Mesodermal cell (in vitro differentiated cells): Measurements from ENCODE around the gene PHF2.

Source experiments
- H3K27ac ChIP-seq: 2 replicates; pipeline ENCODE4 v1.7.0; 2013; ENCODE audit warnings: mild to moderate bottlenecking, low read depth, low read length, moderate library complexity; ENCODE audit not compliant: severe bottlenecking
- H3K36me3 ChIP-seq: 2 replicates; pipeline ENCODE4 v1.7.1; 2013; ENCODE audit warnings: mild to moderate bottlenecking, low read length, moderate library complexity; ENCODE audit not compliant: control insufficient read depth, insufficient read depth
- H3K4me1 ChIP-seq: one replicate; pipeline ENCODE4 v1.7.1; 2013; ENCODE audit warnings: mild to moderate bottlenecking, low read length; ENCODE audit not compliant: insufficient read depth, control insufficient read depth, poor library complexity, severe bottlenecking
- H3K4me3 ChIP-seq: 2 replicates; pipeline ENCODE4 v1.7.0; 2013; ENCODE audit warnings: low read length, control low read depth, mild to moderate bottlenecking; ENCODE audit not compliant: insufficient read depth, poor library complexity, severe bottlenecking; ENCODE audit errors: extremely low read depth
- H3K9me3 ChIP-seq: 2 replicates; pipeline ENCODE4 v1.7.1; 2013; ENCODE audit warnings: mild to moderate bottlenecking, low read length, moderate library complexity; ENCODE audit not compliant: control insufficient read depth
- WGBS, 2 experiments: methylation state at CpG; one replicate each; pipeline ENCODE4 v1.1.5; 2013; ENCODE audit warnings: missing lambda C conversion rate in 2 of 2; ENCODE audit not compliant: insufficient coverage in 2 of 2; 5-methylcytosine and 5-hydroxymethylcytosine counted together

PHF2 gene

GRCh38 chr9:93633492-93634221, 57.3 kb downstream of the PHF2 start:
- H3K36me3 ChIP-seq, result peaks cover 51% of the 10 kb centered on the region
- peaks cover 14% of the 10 kb centered on the region for H3K9me3 ChIP-seq
- H3K4me3 ChIP-seq, result no peak overlapping the region
- WGBS, 2 experiments, result 93 to 94% methylated on average over 18 to 19 of the region's 19 CpGs
- peaks cover 5% of the 10 kb centered on the region for H3K4me1 ChIP-seq
- no peak overlapping the region for H3K27ac ChIP-seq

GRCh38 chr9:93634311-93635185, 58.2 kb downstream of the PHF2 start:
- peaks cover 5% of the 10 kb centered on the region for H3K4me1 ChIP-seq
- peaks cover 14% of the 10 kb centered on the region for H3K9me3 ChIP-seq
- no peak overlapping the region for H3K27ac ChIP-seq
- peaks cover 56% of the 10 kb centered on the region for H3K36me3 ChIP-seq
- WGBS, 2 experiments, result 86 to 92% methylated on average over 7 to 10 of the region's 10 CpGs
- no peak overlapping the region for H3K4me3 ChIP-seq

GRCh38 chr9:93635186-93636107, 59.1 kb downstream of the PHF2 start:
- H3K36me3 ChIP-seq, result peaks cover 55% of the 10 kb centered on the region
- 90 to 93% methylated on average over 9 to 12 of the region's 13 CpGs for WGBS, 2 experiments
- H3K4me3 ChIP-seq, result no peak overlapping the region
- H3K27ac ChIP-seq, result no peak overlapping the region
- peaks cover 5% of the 10 kb centered on the region for H3K4me1 ChIP-seq
- peaks cover 14% of the 10 kb centered on the region for H3K9me3 ChIP-seq

GRCh38 chr9:93636172-93636661, 59.8 kb downstream of the PHF2 start:
- 93 to 95% methylated on average over 15 of the region's 15 CpGs for WGBS, 2 experiments

GRCh38 chr9:93636667-93637066, 60.3 kb downstream of the PHF2 start:
- 87 to 96% methylated on average over 3 to 5 of the region's 5 CpGs for WGBS, 2 experiments
- H3K36me3 ChIP-seq, result peaks cover 54% of the 10 kb centered on the region
- H3K4me1 ChIP-seq, result no peaks in the 10 kb centered on the region

More at GRCh38 chr9:93636172-93636661, 59.8 kb downstream of the PHF2 start:
- Histone ChIP-seq H3K36me3 (peaks cover 58% of the 10 kb centered on the region), H3K9me3 (peaks cover 14% of the 10 kb centered on the region), H3K4me3 (no peak overlapping the region), H3K27ac (no peak overlapping the region), H3K4me1 (no peaks in the 10 kb centered on the region)

GRCh38 chr9:93637886-93638285, 61.5 kb downstream of the PHF2 start:
- WGBS, 2 experiments, result no CpG with 5 or more reads among the region's 3 CpGs
- Histone ChIP-seq H3K9me3 (peaks cover 14% of the 10 kb centered on the region), H3K4me3 (no peak overlapping the region), H3K4me1 (no peaks in the 10 kb centered on the region), H3K36me3 (peaks cover 49% of the 10 kb centered on the region), H3K27ac (no peak overlapping the region)

More at GRCh38 chr9:93636667-93637066, 60.3 kb downstream of the PHF2 start:
- Histone ChIP-seq H3K4me3 (no peak overlapping the region), H3K9me3 (peaks cover 14% of the 10 kb centered on the region), H3K27ac (no peak overlapping the region)

GRCh38 chr9:93640027-93640426, 63.6 kb downstream of the PHF2 start:
- Histone ChIP-seq H3K4me3 (no peak overlapping the region), H3K9me3 (peaks cover 14% of the 10 kb centered on the region), H3K4me1 (no peaks in the 10 kb centered on the region), H3K36me3 (peaks cover 43% of the 10 kb centered on the region), H3K27ac (no peak overlapping the region)
- 83 to 100% methylated on average over 1 of the region's 2 CpGs for WGBS, 2 experiments

GRCh38 chr9:93642961-93643360, 66.6 kb downstream of the PHF2 start:
- no peaks in the 10 kb centered on the region for H3K4me1 ChIP-seq
- H3K9me3 ChIP-seq, result peaks cover 6% of the 10 kb centered on the region
- WGBS, 2 experiments, result 88 to 100% methylated on average over 3 of the region's 5 CpGs
- no peak overlapping the region for H3K27ac ChIP-seq
- H3K4me3 ChIP-seq, result no peak overlapping the region
- peaks cover 33% of the 10 kb centered on the region for H3K36me3 ChIP-seq

- Histone ChIP-seq H3K4me3 (no peak overlapping the region), H3K27ac (no peak overlapping the region), H3K4me1 (no peaks in the 10 kb centered on the region), H3K36me3 (peaks cover 34% of the 10 kb centered on the region), H3K9me3 (no peaks in the 10 kb centered on the region)
- 88 to 91% methylated on average over 10 to 12 of the region's 12 CpGs for WGBS, 2 experiments
These were observed 68.2 kb downstream of the PHF2 start for GRCh38 chr9:93644397-93645088.
